HG02884 (cell line): ENCODE data around the gene ITIH2.
"Not testable (repeated sequence)": the region's sequence is repeated elsewhere in the genome, so short reads cannot be mapped to it uniquely, and the experiment has no call there.

ENCODE experiments used
- ATAC-seq: cut with Tn5 transposase; IDR thresholded peaks from one replicate; pipeline ENCODE4 v1.9.1; 2021; ENCODE audit warnings: mild to moderate bottlenecking, moderate library complexity; ENCODE audit not compliant: unreplicated experiment

Gene ITIH2

GRCh38 chr10:7696545-7696944 lies 6.6 kb upstream of the ITIH2 start:
- no peak for ATAC-seq

- no peak for ATAC-seq
Observed at GRCh38 chr10:7697426-7697825, 5.7 kb upstream of the ITIH2 start.

GRCh38 chr10:7700577-7701125 lies 2.5 kb upstream of the ITIH2 start:
- ATAC-seq, result no peak

- no peak for ATAC-seq
Observed at GRCh38 chr10:7701158-7701742, 1.9 kb upstream of the ITIH2 start.

GRCh38 chr10:7702288-7702812 lies 766 bp upstream of the ITIH2 start:
- ATAC-seq, result no peak

- ATAC-seq, result no peak
Observed at GRCh38 chr10:7704071-7705016, 1.2 kb downstream of the ITIH2 start.

GRCh38 chr10:7705341-7705740 lies 2.2 kb downstream of the ITIH2 start:
- ATAC-seq, result no peak

GRCh38 chr10:7706534-7707073 lies 3.5 kb downstream of the ITIH2 start:
- ATAC-seq, result no peak

GRCh38 chr10:7707102-7707501 lies 4.0 kb downstream of the ITIH2 start:
- no peak for ATAC-seq

GRCh38 chr10:7707858-7708622 lies 4.9 kb downstream of the ITIH2 start:
- no peak for ATAC-seq

GRCh38 chr10:7708832-7709231 lies 5.7 kb downstream of the ITIH2 start:
- no peak for ATAC-seq

GRCh38 chr10:7710446-7710845 lies 7.3 kb downstream of the ITIH2 start:
- no peak for ATAC-seq

GRCh38 chr10:7711075-7711474 lies 8.0 kb downstream of the ITIH2 start:
- not testable (repeated sequence) for ATAC-seq

- no peak for ATAC-seq
Observed at GRCh38 chr10:7715515-7715914, 12.4 kb downstream of the ITIH2 start.

GRCh38 chr10:7717767-7718166 lies 14.7 kb downstream of the ITIH2 start:
- ATAC-seq, result no peak

GRCh38 chr10:7718685-7719084 lies 15.6 kb downstream of the ITIH2 start:
- ATAC-seq, result no peak

- ATAC-seq, result no peak
Observed at GRCh38 chr10:7720478-7720877, 17.4 kb downstream of the ITIH2 start.

- ATAC-seq, result no peak
Observed at GRCh38 chr10:7722927-7723529, 19.9 kb downstream of the ITIH2 start.

- ATAC-seq, result no peak
Observed at GRCh38 chr10:7734821-7735220, 31.7 kb downstream of the ITIH2 start.
